Fibroblast of skin of right biceps (primary cell): Measurements from ENCODE around the gene MACROD1.

ENCODE experiments used
- DNase-seq: peaks from one replicate; pipeline ENCODE4 v3.0.0-alpha.2; 2013

Gene MACROD1

GRCh38 chr11:64127267-64128072, 38.4 kb downstream of the MACROD1 start:
- no peak for DNase-seq

DNA sequence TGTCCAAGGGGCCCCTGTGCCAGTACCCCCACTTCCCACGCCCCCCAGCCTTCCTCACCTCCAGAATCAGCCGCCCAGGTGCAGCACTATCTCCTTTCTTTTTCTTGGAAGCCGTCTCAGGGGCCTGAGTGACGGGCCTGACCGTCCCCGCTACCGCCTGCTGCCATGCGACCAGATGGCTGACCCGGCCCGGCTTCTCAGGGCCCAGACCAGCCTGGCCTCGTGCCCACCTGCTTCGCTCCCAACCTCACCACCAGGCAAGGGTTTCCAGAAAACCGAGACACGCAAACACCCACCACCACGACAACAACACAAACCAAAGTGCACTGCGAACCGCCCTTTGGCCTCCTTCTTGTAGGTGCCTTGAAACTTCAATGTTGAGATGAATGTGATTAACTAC, 39.1 kb downstream of the MACROD1 start:
- DNase-seq = no peak

- DNase-seq = no peak
These were observed 39.5 kb downstream of the MACROD1 start for GRCh38 chr11:64126371-64126770.

DNA sequence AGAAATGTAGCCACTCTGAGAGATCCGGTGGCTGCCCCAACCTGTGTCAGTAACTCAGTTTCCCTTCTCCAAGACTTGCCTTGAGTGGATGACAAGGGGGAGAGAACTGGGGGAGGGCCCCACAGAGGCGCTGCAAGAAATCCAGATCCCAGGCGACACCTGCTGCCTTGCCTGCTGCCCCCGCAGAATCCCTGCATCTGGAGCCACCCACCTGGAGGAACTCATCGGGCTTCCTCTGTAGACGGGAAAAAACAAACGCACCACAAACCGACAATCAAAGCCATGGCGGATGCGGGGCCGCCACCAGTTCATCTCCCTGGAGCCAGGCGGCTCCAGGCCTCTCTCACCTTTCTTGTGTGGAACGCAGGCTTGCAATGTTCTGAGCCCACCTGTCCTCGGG, 40.2 kb downstream of the MACROD1 start:
- no peak for DNase-seq

- peak; percentile 29 for DNase-seq
These were observed 41.8 kb downstream of the MACROD1 start for GRCh38 chr11:64124147-64124546.

- no peak for DNase-seq
These were observed 42.2 kb downstream of the MACROD1 start for GRCh38 chr11:64123679-64124078.

DNA sequence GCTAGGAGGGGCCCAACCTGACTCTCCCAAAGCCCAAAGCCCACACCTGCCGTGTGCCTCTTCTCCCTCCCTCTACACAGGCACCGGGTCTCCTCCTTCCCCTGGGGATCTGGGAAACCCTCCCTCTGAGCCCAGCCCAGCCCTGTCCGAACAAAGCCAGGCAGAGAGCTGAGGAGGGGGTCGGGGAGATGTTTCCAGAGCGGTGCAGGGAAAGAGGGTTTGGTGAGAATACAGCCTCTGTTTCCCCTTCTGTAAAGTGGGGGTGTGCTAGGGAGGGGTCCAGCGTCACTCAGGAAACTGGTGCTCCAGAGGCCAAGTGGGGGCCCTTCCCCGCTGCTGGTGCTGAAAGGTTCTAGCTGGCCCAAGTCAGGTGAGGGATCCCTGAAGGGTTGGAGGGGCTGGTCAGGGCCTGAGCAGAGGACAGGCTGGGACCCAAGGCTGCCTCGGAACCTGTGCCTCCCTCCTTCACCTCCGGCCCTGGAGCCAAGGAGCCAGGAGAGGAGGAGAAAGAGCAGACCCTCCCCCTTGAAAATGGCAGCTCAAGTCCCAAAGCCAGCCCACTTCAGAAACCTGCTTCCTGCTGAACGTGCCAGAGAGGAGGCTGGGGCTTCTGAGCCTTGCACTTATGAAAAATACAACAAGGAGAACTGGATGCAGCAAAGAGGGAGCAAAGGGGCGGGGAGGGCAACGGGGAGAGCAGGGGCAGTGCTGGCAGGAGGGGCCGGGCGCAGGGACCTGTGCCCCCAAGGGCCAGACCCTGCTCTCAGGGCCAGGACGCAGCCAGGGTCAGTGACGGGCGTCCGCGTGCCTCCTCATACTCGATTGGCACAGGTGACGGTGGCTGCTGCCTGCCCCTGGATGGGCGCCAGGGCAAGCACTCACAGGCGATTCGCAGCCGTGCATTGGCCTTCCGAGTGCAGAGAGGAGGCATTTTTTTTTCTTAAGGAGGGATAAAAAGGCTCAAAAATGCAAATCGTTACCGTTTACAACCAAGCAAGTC, 43.2 kb downstream of the MACROD1 start:
- peak; percentile 31 for DNase-seq

- DNase-seq = peak; percentile 95
These were observed 44.1 kb downstream of the MACROD1 start for GRCh38 chr11:64121663-64122410.

GRCh38 chr11:64120951-64121569, 44.9 kb downstream of the MACROD1 start:
- DNase-seq = peak; percentile 66

DNA sequence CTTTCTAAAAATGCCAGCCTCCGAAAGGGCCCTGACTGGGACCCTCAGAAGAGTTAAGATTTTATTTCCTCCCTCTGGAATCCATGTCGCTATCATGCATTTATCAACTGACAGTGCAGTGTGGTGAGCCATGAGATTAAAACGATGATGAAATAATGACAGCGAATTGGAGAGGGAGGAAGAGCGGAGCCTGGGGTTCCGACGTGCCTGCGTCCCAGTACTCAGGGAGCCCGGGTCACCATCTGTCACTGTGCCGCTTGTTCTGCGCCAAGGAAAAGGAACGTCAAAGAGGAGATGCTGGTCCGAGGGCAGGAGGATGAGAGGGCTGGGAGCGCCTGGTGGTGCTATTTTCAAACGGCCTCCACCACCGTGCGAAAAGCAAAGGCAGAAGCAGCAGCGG, 46.2 kb downstream of the MACROD1 start:
- DNase-seq = no peak

GRCh38 chr11:64118876-64119665, 46.8 kb downstream of the MACROD1 start:
- DNase-seq = no peak

- DNase-seq = no peak
These were observed 48.0 kb downstream of the MACROD1 start for GRCh38 chr11:64117763-64118459.

DNA sequence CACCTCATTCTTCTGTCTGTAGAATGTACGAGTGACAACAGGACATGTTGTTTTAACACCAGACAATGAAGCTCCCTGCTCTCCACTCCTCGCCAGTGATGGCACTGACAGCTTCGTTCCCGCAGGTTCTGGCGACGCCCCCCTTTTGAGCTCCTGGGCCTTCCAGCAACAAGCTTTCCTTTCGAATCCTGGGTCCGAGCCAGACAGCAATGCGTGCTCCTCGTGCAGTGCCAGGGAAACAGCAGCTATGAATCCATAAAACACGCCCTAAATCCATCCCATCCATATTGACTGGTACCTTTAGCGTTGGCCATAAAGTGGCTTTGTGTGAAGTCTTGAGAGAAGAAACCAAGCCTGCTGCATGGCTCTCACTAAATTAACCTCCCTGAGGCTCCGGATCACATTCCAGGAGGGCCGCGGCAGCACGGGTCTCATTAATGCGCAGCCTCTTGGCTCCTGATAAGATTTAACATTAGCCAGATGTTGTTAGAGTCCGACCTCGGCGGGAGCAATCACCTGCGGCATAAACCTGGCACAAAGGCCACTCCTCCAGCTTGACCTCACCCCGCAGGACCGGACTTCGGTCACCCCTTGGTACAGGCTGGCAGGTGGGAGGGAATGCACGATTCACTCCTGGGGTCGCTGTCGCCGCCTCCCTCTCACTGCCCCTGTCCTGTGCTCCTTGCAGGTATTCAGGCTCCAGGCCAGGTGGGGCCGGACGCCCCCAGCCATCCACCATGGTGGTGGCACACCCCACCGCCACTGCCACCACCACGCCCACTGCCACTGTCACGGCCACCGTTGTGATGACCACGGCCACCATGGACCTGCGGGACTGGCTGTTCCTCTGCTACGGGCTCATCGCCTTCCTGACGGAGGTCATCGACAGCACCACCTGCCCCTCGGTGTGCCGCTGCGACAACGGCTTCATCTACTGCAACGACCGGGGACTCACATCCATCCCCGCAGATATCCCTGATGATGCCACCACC, 50.1 kb downstream of the MACROD1 start:
- DNase-seq = no peak

DNA sequence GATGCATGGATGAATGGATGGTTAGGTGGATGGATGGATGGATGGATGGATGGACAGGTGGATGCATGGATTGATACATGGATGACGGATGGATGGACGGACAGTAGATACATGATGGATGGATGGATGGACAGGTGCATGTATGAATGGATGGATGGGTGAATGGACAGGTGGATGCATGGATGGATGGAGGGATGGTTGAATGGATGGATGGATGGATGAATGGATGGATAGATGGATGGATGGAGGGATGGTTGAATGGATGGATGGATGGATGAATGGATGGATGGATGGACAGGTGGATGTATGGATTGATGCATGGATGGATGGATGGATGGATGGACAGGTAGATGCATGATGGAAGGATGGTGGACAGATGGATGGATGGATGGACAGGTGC, 51.7 kb downstream of the MACROD1 start:
- no peak for DNase-seq

GRCh38 chr11:64113462-64113780, 52.5 kb downstream of the MACROD1 start:
- no peak for DNase-seq

DNA sequence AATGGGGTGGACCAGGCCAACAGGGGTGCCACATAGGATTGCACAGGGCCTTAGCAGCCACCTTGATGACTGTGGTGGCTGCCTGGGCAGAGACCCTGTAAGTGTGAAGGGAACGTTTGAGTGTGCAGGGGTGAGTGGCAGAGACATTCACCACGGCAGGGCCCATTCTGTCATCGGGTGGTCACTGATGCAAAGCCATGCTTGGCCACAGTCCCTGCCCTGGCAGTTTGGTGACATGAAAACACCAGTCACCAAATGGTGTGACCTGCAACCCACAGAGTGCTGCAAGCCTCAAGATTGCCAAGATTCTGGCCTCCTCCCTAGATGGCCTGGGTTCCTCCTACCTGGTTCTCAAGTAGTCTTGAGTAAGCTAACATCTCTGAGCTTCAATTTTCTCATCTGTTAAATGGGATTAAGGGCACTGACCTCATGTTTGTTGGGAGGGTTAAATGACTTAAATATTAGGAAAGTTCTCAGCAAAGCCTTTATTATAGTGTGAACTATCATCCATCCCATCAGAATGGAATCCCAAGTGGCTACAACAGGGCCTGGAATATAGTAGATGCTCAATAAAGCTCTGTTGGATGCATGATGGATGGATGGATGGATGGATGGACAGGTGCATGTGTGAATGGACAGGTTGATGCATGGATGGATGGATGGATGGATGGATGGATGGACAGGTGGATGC, 53.0 kb downstream of the MACROD1 start:
- DNase-seq = no peak

- no peak for DNase-seq
These were observed 55.2 kb downstream of the MACROD1 start for GRCh38 chr11:64110465-64111375.

- DNase-seq = no peak
These were observed 56.6 kb downstream of the MACROD1 start for GRCh38 chr11:64109332-64109731.
